Measurements from ENCODE around the gene MTG1.

GRCh38 chr10:133444342-133445267 is 50.6 kb downstream of the MTG1 start:
- TF ChIP-seq CTCF (IDR thresholded peaks at IDR 0.05; ENCODE audit: insufficient read depth, low read depth, low read length) (no peak), EZH2 (IDR thresholded peaks at IDR 0.05; ENCODE audit: insufficient read depth, low read length) (no peak)

All from astrocyte (in vitro differentiated cells and primary cell).